T-helper 1 cell treated with Interleukin-12 subunit alpha and Interleukin-12 subunit beta and Interleukin-4 antibody, amounts not matched to agents 30 ng/mL and 1 ng/mL, for 36 hours (primary cell): ENCODE measurements around the gene XXYLT1. TPM values are rescaled to one million over a fixed set of nuclear protein-coding genes. Genes with fewer than 3 reads are reported as not detected.

ENCODE experiments used
- intact Hi-C: fragments of 100-400 bp; cut with micrococcal nuclease; formaldehyde crosslinking; loops from one replicate; pipeline ENCODE4 v1.15.1; 2024
- total RNA-seq: library from RNA; stranded (reverse); gene quantifications from 2 replicates; pipeline ENCODE4 v1.2.3, GENCODE V29; 2022

Gene XXYLT1
- total RNA-seq, 1 donor from 2014 or later, result 9.7 TPM

DNA sequence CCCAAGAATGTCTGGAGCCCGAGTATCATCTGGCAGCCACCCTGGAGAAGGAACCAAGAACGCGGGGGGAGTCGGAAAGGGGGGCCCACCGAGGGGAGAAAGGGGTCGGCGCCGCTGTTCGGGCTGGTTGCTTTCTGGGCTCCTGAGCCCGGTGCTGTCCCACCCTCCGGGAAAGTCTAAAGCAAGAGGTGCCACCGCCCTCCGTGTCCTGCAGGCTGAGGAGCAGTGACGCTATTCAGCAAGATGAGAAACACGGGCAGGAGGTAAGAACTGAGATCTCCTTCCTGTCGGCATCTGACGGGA lies 234.8 kb downstream of the XXYLT1 start:
- intact Hi-C loops, result no loop called here

DNA sequence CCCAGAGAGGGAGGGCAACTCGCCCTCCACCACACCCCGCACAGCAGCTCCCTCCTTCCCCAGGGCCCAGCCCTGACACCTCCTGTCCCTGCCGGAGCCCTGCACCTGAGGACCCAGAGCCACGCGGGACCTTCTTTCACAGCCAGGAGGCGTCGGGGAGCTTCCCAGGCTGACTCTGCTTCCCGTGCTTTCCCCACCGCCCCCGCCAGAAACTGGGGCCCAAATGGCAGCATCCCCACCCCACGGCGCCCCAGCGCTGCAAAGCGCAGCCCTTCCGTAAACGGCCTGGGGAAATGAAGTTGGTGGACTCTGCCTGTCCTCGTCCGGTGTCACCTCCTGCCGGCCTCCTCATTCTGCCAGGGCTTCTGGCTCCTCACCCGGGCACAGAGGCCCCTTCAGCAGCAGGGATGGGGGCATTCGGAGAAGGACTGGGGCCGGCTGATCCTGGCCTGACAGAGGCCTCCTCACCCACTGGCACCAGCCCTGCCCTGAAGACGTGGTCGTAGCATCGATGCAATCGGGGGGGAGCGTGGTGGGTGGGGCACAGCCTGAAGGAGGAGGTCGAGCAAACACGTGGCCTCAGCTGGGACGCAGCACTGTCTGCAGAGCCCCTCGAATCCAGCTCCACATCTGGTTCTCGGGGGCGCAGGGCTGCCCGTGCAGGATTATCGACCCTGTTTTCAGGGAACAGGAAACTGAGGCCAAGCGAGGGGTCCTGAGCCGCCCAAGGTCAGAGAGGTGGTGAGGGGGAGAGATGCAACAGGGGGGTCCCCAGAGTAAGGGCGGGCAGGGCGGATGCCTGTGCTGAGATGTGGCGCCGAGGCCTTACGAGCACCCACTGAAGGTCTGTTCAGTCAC lies 235.4 kb downstream of the XXYLT1 start:
- intact Hi-C loops, result no loop called here

DNA sequence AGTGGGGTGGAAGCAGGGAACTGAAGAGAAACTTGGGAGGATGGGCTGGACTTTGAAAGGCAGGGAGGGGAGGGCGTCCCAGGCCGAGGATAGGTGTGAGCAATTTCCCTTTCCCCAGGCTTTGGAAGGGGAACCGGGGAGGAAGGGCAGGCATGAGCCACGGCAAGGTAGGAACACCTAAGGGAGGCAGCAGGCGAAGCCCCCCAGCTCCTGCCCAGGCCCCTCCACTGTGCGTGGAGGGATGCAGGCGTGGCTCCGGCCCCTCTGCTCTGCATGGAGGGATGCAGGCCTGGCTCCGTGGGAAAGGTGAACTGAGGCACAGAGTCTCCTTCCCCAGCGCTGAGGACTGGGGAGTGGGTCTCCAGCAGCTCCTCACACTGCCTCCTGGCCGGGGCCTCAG lies 236.4 kb downstream of the XXYLT1 start:
- intact Hi-C loops, result no loop called here

DNA sequence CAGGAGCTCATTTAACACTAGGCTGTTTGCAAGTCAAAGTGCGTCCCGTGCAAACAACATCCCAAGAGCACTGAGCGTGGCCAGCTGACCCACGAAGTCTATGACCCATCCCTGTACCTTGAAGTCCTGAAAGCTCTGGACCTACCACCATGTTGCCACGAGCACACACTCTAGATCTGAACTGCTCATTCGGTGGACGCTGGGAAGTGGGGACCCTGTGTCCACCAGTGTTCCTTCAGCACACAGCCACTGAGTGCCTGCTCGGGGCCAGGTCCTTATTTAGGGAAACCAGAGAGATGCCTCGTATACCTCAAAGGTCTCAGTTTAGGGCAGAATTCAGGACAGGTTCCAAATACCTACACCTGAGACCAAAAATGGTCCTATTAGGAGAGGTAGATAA lies 236.9 kb downstream of the XXYLT1 start:
- intact Hi-C loops, result no loop called here

DNA sequence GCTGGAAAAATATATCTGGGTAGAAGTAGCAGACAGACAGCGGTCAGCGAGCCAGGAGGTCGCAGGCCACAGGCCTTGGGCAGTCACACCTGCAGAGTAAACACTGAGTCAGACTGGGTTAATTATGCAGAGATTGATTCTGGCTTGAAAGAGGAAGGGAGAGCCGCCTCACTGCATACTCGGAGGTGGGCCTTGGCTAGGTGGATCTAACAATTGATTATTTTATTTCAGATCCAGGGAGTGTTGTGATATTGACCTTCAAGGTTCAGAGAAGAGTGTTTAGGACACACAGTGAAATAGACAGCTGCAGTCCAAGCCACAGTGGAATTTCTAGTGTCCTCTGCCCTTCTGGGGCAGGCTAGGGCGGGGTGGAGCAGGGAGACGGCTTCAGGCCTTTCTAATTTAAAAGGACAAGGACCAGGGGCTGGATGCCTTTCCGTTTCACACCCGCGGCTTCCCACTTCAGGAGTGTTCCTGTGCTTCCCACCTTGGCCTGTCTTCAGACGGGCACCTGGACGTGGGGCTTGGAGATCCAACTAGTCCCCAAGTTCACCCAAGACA lies 237.3 kb downstream of the XXYLT1 start:
- intact Hi-C loops, result no loop called here

DNA sequence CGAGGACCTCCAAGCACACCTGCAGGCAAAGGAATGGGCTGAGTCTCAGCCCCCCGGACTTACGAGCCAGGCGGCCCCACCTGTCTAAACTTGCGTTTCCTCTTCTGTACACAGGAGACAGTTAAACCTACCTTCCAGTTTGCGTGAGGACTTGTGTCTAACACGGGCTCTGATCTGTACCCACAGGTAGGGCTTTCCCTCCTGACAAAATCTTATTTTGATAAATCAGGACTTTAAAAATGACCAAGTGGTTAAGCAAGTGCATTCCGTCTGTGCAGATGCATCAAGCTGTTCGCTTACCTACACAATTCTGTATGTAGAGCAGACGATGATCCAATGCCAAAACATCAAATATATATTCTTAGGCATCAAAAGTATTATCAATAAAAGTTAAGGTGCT lies 238.0 kb downstream of the XXYLT1 start:
- intact Hi-C loops, result no loop called here

DNA sequence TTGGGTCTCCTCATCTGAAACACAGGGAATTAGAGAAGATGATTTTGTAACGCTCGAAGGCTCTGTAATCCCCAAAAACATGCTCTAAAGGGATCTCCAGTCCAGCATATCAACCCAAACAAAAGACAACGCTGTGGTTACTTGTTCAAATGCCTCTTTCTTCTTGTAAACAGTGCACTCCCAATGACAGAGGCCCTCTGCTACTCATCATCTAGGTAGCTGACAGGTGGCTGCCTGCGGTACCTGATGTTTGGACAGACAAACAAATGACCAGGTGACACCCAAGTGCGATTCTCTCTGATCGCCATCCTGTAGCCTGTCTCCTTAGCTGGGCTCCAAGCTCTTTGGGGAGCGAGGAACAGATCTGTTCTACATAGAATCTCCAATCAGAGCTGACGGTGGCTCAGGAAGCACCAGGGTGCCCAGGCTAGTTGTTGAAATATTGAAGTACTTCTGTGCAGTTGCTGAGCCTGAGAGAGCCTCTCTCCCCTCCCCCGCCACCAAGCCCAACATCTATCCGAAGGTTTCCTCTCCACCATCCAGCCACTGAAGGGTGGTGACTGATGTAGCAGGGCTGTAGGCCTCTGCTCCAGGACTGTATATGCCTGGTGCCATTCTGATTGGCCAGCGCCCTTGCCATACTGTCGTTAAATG lies 238.7 kb downstream of the XXYLT1 start:
- intact Hi-C loops, result no loop called here

DNA sequence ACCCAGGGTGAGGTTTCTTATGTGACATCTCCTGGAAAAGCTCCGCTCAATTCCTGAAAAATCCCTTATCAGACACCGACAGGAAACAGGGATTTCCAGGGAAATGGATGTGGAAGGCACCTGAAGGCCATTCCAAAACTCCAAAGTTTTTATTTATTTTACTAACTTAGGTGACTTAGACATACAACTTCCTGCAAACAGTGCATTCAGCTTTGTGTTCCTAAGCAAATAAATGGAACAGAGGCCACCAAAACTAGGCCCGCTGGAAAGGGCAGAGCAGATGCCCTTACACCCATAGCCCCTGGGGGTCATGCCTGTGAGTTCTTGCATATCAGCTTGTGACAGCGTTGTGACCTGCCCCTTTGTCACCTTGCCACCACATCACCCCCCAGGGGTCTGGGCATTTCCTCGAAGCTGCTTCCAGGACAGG lies 239.4 kb downstream of the XXYLT1 start:
- intact Hi-C loops, result no loop called here

DNA sequence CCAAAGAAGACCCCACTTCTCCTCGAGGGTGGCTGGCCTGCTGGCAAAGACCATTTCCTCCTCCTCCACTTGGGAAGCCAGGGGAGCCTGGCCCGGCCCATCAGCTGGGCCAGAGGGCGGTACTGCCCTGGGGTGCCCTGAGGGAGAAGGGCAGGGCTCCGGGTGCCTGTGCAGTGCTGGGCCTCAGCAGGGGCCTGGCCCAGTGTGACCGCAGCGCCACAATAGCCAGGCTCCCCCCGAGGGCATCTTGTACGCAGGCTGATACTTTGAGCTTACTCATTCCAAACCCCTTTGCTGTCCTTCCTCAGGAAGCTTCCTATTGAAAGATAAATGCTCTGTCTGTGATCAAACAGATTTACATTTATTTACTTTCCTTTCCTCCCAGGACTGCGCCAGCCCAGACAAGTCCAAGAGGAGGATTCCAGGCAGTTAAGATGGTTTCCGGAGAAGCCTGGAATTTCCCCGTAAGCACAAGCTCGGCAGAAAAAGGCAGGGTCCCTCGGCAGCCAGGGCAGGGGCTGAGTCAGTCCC lies 240.1 kb downstream of the XXYLT1 start:
- intact Hi-C loops, result no loop called here

DNA sequence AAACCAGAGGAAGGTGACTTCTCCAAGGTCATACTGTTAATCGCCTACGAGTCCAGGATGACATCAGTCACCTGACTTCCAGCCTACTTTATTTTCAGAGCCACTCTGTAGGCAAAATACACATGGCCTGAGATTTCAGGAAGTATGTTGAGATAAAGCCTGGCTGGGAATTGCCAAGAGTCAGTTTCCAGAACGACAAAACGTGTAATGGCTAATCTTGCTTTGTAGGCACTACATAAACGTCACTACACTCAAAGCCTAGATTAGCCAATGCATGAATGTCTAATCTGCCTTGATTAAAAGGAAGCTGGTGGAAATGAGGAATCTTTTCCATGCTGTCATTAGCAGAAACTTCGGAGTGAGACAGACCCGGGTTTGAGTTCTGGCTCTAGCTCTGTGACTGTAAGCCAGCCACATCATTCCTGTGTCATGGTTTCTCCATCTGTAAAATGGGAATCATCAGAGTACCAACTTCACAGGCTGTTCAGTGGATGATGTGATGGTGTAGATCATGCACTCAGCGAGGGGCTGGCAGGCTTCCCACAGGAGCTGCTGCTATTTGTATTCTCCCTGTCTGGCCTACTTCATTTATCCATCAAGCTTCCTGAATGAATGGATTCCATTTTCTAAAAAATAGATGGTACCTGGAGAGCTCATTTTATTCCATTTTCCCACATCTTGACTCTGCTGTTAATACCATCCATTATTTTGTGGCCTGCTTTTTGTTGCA lies 241.9 kb downstream of the XXYLT1 start:
- intact Hi-C loops, result no loop called here

DNA sequence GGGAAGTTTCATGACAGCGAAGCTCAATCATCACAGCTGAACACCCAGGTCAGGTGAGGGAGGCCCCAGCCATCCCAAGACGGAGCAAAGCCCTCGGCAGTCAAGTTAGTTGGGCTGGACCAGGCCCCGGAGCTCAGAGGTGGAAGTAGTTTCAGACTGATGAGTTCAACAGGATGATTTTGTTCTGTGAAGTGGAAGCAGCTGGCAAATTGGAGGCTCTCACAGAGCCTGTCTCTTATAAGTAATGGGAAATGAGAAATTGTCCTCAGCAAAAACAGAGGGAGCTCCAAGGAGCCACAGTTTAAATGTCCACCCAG lies 245.1 kb downstream of the XXYLT1 start:
- intact Hi-C loops, result no loop called here

DNA sequence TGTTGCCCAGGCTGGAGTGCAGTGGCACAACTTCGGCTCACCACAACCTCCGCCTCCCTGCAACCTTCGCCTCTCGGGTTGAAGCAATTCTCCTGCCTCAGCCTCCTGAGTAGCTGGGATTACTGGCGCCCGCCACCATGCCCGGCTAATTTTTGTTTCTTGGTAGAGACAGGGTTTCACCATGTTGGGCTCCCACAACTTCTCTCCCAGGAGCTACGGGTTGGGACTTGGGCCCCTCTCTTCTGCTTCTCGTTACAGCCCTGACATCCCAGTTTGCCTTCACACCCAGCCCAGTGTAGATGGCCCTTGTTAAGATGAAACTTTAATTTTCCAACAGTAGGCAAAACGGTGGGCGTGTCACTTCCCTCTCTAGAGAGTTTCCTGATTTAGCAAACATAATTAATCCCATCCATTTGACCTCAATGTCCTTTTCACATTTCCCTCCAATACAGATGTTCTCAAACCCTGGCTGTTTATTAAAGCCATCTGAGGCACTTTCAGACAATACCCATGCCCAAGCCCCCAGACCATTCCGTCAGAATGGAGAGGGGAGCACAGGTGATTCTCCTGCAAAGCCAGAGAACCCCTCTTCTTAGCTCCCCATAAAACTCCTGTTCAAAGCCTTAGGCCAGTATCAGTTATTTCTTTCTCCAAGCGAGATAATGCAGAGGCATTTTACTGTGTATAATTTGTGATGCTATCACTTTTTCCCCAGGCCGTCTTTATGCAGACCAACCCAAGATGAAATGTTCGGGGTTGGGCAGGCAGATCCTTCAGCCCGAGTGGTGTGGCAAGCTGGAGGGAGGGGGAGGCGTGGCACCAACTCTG lies 245.7 kb downstream of the XXYLT1 start:
- intact Hi-C loops, result no loop called here

DNA sequence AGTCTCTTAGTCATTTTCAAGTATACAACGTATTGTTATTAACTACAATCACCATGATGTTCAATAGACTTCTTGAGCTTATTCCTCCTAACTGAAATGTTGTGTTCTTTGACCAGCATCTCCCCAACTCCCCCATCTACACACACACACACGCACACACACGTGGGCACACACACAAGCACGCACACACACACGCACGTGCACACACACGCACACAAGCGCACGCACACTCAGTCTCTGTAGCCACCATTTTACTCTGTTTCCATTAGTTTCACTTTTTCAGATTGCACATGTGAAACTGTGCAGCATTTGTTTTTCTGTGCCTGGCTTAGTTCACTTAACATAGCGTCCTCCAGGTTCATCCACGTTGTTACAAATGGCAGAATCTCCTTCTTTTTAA lies 247.0 kb downstream of the XXYLT1 start:
- intact Hi-C loops, result no loop called here

DNA sequence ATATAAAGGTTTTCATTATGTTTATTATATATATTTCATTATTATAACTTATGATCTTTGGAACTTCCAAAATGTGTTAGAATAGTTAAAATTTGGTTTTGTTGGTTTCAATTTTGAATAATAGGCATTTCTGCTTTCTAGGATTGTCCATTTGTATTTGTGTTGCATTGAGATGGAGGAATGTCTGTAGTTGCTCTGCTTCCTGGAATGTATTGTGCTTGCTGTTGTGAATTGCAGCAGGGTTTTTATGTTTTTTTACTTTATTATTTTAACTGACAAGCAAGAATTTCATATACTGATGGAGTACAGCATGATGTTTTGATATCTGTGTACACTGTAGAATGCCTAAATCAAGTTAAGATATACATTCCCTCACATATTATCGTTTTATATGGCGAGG lies 247.4 kb downstream of the XXYLT1 start:
- intact Hi-C loops, result no loop called here

DNA sequence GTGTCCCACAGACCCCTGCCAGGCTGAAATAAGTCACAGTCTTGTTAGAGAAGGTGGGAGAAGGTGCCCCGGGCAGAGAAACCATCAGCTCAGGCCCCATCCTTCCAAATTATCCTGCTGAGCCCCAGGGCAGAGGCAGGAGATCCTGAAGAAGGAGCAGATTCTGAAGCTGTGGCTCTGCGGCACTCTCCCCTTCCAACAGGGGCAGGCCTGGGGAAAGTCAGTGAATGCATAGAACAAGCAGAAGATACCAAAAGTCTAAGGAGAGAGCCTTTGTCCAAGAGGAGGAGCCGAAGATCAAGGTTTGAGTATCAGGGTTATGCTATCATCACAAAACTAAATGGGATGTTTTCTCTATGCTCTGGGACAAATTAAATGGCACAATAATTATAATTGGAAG lies 249.3 kb downstream of the XXYLT1 start:
- intact Hi-C loops, result no loop called here

DNA sequence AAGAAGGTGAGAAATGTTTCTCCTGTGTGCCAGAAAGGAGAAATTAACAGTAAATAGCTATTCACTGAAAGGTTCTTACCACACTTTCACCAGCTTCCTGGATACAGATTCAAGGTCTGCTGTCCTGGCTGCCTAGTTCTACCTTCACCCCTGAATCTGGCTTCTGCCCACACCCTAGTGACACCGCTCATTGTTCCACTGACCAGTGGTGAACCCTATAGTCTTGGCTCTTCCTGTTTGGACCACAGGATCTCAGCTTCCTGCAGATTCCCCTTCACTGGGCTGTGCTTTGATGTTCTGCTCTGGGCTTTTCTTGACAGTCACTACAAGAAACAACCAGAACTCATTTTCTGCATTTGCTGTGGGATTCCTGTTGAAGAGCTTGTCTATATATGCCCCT lies 250.0 kb downstream of the XXYLT1 start:
- intact Hi-C loops, result no loop called here

DNA sequence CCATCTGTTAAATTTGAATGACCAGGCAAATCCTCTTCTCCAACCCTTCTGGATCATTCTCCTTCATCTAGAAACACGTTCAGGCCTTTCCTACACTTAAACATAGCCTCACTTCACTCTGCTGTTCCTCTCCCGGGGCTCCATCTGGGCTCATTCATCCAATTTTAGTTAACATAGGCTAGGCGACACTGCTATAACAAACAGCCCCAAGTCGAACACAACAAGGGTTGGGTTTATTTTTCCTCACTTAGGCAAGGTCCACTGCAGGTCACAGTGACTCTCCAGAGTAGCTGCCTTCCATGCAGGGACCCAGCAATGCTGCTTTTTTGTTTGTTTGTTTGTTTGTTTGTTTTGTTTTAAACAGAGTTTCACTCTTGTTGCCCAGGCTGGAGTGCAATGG lies 250.8 kb downstream of the XXYLT1 start:
- intact Hi-C loops, result no loop called here

DNA sequence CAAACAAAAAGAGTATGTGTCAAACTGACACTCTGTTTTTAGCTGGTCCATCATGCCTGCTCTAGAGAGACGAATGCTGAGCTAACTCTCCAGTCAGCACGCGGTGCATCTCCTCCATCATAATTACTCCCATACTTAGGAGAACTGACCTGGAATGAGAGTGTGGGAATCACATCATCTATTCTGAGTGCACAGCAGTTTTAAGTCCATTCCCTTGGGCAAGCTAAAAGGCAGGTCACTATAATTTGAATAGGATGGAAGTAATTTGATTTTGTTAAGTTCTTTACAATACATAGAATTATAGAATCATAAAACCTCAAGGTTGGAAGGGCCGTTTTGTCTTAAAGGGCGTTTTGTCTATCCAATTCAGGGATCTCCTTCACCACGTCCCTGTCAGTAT lies 251.6 kb downstream of the XXYLT1 start:
- intact Hi-C loops, result no loop called here
